M059J (cell line): ENCODE measurements around the gene CEP164. TPM values are rescaled to one million over a fixed set of nuclear protein-coding genes. Genes with fewer than 3 reads are reported as not detected.

Experiments
- DNase-seq: peaks from one replicate; pipeline ENCODE4 v3.0.0-alpha.2; 2012; ENCODE audit warnings: low read depth
- total RNA-seq: library from RNA; depleted of rRNA; stranded (reverse); fragments of >200 nt; shearing (Covaris generic); gene quantifications from 2 replicates; pipeline ENCODE4 v1.2.3, GENCODE V29; 2014; rRNA removed

Gene CEP164
- total RNA-seq, 1 experiment from 2014 or later, result 20.6 TPM

DNA sequence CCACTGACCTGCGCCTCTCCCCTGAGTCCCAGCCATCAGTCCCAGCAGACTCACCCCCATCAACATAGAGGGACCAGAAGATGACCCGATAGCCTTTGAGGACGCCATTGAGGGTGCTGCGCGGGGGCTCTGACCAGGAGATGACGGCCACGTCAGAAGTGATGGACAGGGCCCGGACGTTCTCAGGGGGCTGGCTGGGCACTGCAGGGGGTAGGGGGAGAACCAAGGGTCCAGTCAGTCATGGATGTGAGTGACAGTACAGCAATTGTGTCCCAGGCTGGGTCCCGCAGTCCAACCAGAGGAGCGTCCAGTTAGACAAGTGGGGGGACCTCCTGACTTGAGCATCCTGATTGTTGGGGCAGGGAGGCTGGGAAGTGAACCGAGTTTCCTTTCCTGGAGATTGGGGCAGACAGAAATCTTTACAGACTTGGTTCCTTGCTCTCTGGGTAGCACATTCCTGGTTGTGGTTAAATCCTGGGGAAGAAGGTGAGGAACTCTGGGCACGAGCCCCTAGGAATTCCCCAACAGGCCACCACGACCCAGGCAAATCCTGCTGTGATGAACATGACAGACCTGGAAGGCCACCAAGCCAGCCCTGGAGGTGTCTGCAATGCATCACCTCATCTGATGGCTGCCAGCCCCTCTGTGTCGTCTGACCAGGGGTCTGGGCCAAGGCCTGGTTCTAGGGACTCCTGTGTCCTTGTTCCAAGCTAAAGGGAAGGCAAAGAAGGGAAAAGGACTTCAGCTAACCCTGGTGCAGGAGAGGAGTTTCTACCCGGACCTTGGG, 133.9 kb downstream of the CEP164 start:
- DNase-seq, result no peak

- DNase-seq, result no peak
Observed at GRCh38 chr11:117462183-117462863, 134.7 kb downstream of the CEP164 start.

DNA sequence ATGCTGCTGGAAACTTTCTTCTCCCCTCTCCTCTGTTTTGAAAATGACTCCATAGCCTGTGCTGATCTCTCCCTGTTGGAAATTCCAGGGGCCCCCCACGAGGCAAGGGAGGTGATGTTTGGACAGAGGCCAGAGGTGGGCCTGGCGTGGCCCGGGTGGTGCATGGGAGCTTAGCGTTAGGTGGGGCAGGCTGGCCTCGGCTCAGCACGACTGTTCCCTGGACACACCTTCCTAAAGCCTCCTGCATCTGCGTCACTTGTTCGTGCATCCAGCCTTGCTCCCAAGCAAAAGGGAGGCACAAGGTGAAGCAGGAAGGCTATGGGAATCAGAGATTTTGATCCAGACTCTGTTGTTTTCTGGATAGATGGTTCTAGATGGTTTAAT, 135.2 kb downstream of the CEP164 start:
- no peak for DNase-seq

Other genes starting within 250 kb of the CEP164 start
- 9.6 and 11.0 TPM in 2 replicates for gene SIK3, start 229.4 kb upstream of the CEP164 start, total RNA-seq
- 104 and 152 TPM in 2 replicates for gene PAFAH1B2, start 183.6 kb upstream of the CEP164 start, total RNA-seq
- gene SIDT2, start 149.1 kb upstream of the CEP164 start, total RNA-seq, result 13.6 and 20.1 TPM in 2 replicates
- gene TAGLN, start 128.5 kb upstream of the CEP164 start, total RNA-seq, result 335 and 409 TPM in 2 replicates
- 32.0 and 33.6 TPM in 2 replicates for gene PCSK7, start 95.8 kb upstream of the CEP164 start, total RNA-seq
- gene RNF214, start 95.2 kb upstream of the CEP164 start, total RNA-seq, result 7.8 and 7.9 TPM in 2 replicates
- gene BACE1-AS, start 36.5 kb upstream of the CEP164 start, total RNA-seq, result 0.39 and 2.3 TPM in 2 replicates
- gene BACE1, start 11.6 kb upstream of the CEP164 start, total RNA-seq, result 40.9 and 43.3 TPM in 2 replicates